Endothelial cell (in vitro differentiated cells): ENCODE data around the gene ANKRD61. TPM values are rescaled to one million over a fixed set of nuclear protein-coding genes. Genes with fewer than 3 reads are reported as not detected.
A peak's percentile ranks its signal among the peaks of the same experiment; 100 is the strongest.
"Not testable (repeated sequence)": the region's sequence is repeated elsewhere in the genome, so short reads cannot be mapped to it uniquely, and the experiment has no call there.

ENCODE experiments used
- DNase-seq: peaks from one replicate; pipeline ENCODE4 v3.0.0; 2021; ENCODE audit warnings: low spot score
- H3K27ac Mint-ChIP-seq: one replicate; pipeline ENCODE4 v1.8.0; 2021; ENCODE audit warnings: mixed read lengths, inconsistent platforms; ENCODE audit not compliant: unreplicated experiment
- H3K27me3 Mint-ChIP-seq: one replicate; pipeline ENCODE4 v1.8.0; 2021; ENCODE audit warnings: mild to moderate bottlenecking, moderate library complexity, mixed read lengths, inconsistent platforms; ENCODE audit not compliant: unreplicated experiment
- H3K36me3 Mint-ChIP-seq: one replicate; pipeline ENCODE4 v1.8.0; 2021; ENCODE audit warnings: mild to moderate bottlenecking, low read depth, mixed read lengths, inconsistent platforms; ENCODE audit not compliant: unreplicated experiment
- H3K4me1 Mint-ChIP-seq: one replicate; pipeline ENCODE4 v1.8.0; 2021; ENCODE audit warnings: mild to moderate bottlenecking, mixed read lengths, inconsistent platforms; ENCODE audit not compliant: unreplicated experiment
- H3K4me3 Mint-ChIP-seq: one replicate; pipeline ENCODE4 v1.8.0; 2021; ENCODE audit warnings: mild to moderate bottlenecking, mixed read lengths, inconsistent platforms; ENCODE audit not compliant: unreplicated experiment
- H3K9me3 Mint-ChIP-seq: one replicate; pipeline ENCODE4 v1.8.0; 2021; ENCODE audit warnings: mixed read lengths, inconsistent platforms; ENCODE audit not compliant: unreplicated experiment
- total RNA-seq: library from RNA; stranded (reverse); fragmentation: NEBNext Ultra II Directional; extraction: Animal tissue kit (Norgen Biotek cat#: 25700); gene quantifications from one replicate; pipeline ENCODE4 v1.2.1, GENCODE V29; 2021; ENCODE audit not compliant: unreplicated experiment
- TF ChIP-seq, protein P1 (sequence below): fragments of 200-600 bp; sonication (generic); IDR thresholded peaks from one replicate; pipeline ENCODE4 v1.5.0; 2021; ENCODE audit warnings: antibody characterized with exemption; ENCODE audit not compliant: unreplicated experiment

Gene ANKRD61
- total RNA-seq, 1 donor from 2014 or later: not detected

DNA sequence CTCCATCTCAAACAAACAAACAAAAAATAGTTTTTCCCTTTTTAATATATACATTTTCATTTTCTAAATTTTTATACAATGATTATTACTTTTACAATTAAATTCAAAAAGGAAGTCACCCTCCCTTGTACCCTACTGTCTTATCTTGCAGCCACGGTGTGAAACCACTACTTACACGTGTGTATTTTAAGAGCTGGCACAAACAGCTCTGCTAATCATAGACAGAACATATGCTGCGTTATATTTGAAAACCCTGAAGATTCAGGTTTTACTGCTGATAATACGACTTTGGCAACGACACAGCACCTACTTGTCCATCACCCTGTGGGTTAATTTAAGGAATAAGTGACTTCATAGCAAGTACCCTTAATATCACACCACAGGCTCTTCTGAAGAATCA is 991 bp downstream of the ANKRD61 start:
- Mint-ChIP-seq H3K27me3 (no peaks in the 10 kb centered on the region), H3K4me1 (no peaks in the 10 kb centered on the region), H3K36me3 (peaks cover 34% of the 10 kb centered on the region), H3K9me3 (no peaks in the 10 kb centered on the region), H3K27ac (no peak overlapping the region), H3K4me3 (no peak overlapping the region)
- TF ChIP-seq, protein P1, sequence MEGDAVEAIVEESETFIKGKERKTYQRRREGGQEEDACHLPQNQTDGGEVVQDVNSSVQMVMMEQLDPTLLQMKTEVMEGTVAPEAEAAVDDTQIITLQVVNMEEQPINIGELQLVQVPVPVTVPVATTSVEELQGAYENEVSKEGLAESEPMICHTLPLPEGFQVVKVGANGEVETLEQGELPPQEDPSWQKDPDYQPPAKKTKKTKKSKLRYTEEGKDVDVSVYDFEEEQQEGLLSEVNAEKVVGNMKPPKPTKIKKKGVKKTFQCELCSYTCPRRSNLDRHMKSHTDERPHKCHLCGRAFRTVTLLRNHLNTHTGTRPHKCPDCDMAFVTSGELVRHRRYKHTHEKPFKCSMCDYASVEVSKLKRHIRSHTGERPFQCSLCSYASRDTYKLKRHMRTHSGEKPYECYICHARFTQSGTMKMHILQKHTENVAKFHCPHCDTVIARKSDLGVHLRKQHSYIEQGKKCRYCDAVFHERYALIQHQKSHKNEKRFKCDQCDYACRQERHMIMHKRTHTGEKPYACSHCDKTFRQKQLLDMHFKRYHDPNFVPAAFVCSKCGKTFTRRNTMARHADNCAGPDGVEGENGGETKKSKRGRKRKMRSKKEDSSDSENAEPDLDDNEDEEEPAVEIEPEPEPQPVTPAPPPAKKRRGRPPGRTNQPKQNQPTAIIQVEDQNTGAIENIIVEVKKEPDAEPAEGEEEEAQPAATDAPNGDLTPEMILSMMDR: no peak
- DNase-seq: no peak

GRCh38 chr7:6032641-6033040 is 1.5 kb downstream of the ANKRD61 start:
- Mint-ChIP-seq H3K4me1 (no peaks in the 10 kb centered on the region), H3K9me3 (no peaks in the 10 kb centered on the region), H3K36me3 (peaks cover 34% of the 10 kb centered on the region), H3K27me3 (no peaks in the 10 kb centered on the region), H3K4me3 (no peak overlapping the region), H3K27ac (no peak overlapping the region)
- TF ChIP-seq, protein P1: no peak
- no peak for DNase-seq

DNA sequence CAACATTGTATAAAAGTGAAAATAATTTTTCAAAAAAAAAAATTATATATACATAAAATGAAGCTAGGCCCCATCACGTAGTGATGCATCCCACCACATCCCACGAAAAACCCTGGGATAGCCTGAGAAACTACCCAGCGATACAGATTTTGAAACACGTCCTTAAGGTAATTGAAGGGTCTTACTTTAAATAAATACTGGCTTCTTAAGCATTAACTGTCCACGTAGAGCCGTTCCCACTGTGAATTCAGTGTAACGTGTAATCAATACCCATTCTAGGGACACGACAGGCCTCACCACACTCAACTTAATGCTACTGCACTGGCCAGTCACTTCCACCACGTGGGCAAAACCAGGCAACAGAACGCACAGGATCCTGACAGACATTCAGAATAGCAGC is 4.0 kb downstream of the ANKRD61 start:
- Mint-ChIP-seq H3K36me3 (peaks cover 31% of the 10 kb centered on the region), H3K4me3 (no peak overlapping the region), H3K9me3 (no peaks in the 10 kb centered on the region), H3K27me3 (no peaks in the 10 kb centered on the region), H3K27ac (no peak overlapping the region), H3K4me1 (no peaks in the 10 kb centered on the region)
- DNase-seq: no peak
- TF ChIP-seq, protein P1: no peak

- TF ChIP-seq, protein P1: no peak
- H3K36me3 Mint-ChIP-seq: peaks cover 35% of the 10 kb centered on the region
- H3K27me3 Mint-ChIP-seq: no peaks in the 10 kb centered on the region
- peak overlapping the region; percentile 31 for H3K4me3 Mint-ChIP-seq
- H3K4me1 Mint-ChIP-seq: no peaks in the 10 kb centered on the region
- H3K9me3 Mint-ChIP-seq: no peaks in the 10 kb centered on the region
- no peak for DNase-seq
- no peak overlapping the region for H3K27ac Mint-ChIP-seq
Observed at GRCh38 chr7:6035686-6036085, 4.5 kb downstream of the ANKRD61 start.

DNA sequence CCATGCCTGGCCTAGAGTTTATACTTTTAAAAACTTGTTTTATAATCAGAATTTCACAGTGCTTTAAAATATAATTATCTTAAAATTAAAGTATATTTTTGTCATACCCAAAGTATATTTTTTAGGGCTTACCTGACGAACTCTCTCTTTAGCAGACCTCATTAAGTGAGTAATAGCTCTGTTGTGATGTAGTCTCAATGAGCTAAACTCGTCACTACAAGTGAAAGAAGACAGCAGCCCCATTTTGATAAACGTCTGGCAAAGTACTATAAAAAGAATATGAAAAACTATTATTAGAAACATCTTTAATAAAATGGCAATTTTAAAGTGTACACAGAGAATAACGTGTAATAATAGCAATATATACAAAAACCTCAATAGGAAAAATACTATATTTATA is 18.6 kb downstream of the ANKRD61 start:
- Mint-ChIP-seq H3K9me3 (no peaks in the 10 kb centered on the region), H3K4me1 (peaks cover 2% of the 10 kb centered on the region), H3K27ac (no peak overlapping the region), H3K27me3 (no peaks in the 10 kb centered on the region), H3K4me3 (no peak overlapping the region), H3K36me3 (peaks cover 17% of the 10 kb centered on the region)
- DNase-seq: no peak
- TF ChIP-seq, protein P1: no peak

GRCh38 chr7:6051185-6051584 is 20.0 kb downstream of the ANKRD61 start:
- not testable (repeated sequence) for H3K4me3 Mint-ChIP-seq, H3K27ac Mint-ChIP-seq, H3K27me3 Mint-ChIP-seq, DNase-seq, H3K4me1 Mint-ChIP-seq, H3K9me3 Mint-ChIP-seq
- peaks cover 16% of the 10 kb centered on the region for H3K36me3 Mint-ChIP-seq
